HG03095 (cell line): ENCODE data around the gene PUS7L.
"Not testable (repeated sequence)": the region's sequence is repeated elsewhere in the genome, so short reads cannot be mapped to it uniquely, and the experiment has no call there.

Experiments
- ATAC-seq: cut with Tn5 transposase; IDR thresholded peaks from one replicate; pipeline ENCODE4 v1.9.1; 2021; ENCODE audit warnings: moderate library complexity; ENCODE audit not compliant: unreplicated experiment

The PUS7L gene

GRCh38 chr12:43758728-43759563 is at the start of gene PUS7L, which contains the start of gene IRAK4:
PUS7L (minus strand) TSS chr12:43758790; CDS start chr12:43755245, 3,545 bp downstream.
IRAK4 (plus strand) TSS chr12:43758951; CDS start chr12:43768112, 9,161 bp downstream.
- ATAC-seq, result peak; percentile 98

- ATAC-seq, result no peak
Measured at GRCh38 chr12:43807386-43807785, 48.8 kb upstream of the PUS7L start.

GRCh38 chr12:43806737-43807072 is 48.1 kb upstream of the PUS7L start:
- no peak for ATAC-seq

GRCh38 chr12:43805860-43806736 is 47.5 kb upstream of the PUS7L start, which contains the start of gene TWF1:
TWF1 (minus strand) TSS chr12:43806317; CDS start chr12:43806245, 72 bp downstream.
- ATAC-seq, result peak; percentile 96

GRCh38 chr12:43805149-43805859 is 46.7 kb upstream of the PUS7L start:
- ATAC-seq, result no peak

- no peak for ATAC-seq
Measured at GRCh38 chr12:43797561-43798217, 39.1 kb upstream of the PUS7L start.

- peak; percentile 56 for ATAC-seq
Measured at GRCh38 chr12:43795716-43796280, 37.2 kb upstream of the PUS7L start.

- ATAC-seq, result no peak
Measured at GRCh38 chr12:43789941-43790340, 31.4 kb upstream of the PUS7L start.

- no peak for ATAC-seq
Measured at GRCh38 chr12:43786899-43787693, 28.5 kb upstream of the PUS7L start.

GRCh38 chr12:43776498-43776897 is 17.9 kb upstream of the PUS7L start:
- ATAC-seq, result no peak

- no peak for ATAC-seq
Measured at GRCh38 chr12:43766291-43766690, 7.7 kb upstream of the PUS7L start.

GRCh38 chr12:43764528-43764927 is 5.9 kb upstream of the PUS7L start:
- no peak for ATAC-seq

- no peak for ATAC-seq
Measured at GRCh38 chr12:43763769-43764168, 5.2 kb upstream of the PUS7L start.

- ATAC-seq, result no peak
Measured at GRCh38 chr12:43762596-43762995, 4.0 kb upstream of the PUS7L start.

GRCh38 chr12:43761500-43761899 is 2.9 kb upstream of the PUS7L start:
- ATAC-seq, result no peak

- no peak for ATAC-seq
Measured at GRCh38 chr12:43760396-43760795, 1.8 kb upstream of the PUS7L start.

GRCh38 chr12:43758247-43758727 is 303 bp downstream of the PUS7L start:
- ATAC-seq, result peak; percentile 5

- no peak for ATAC-seq
Measured at GRCh38 chr12:43754015-43754414, 4.6 kb downstream of the PUS7L start.

GRCh38 chr12:43751360-43751759 is 7.2 kb downstream of the PUS7L start:
- ATAC-seq, result not testable (repeated sequence)
